DMS 273 treated with DMSO at 0.1 percent for 48 hours (cell line): ENCODE results near the gene WNK2.

ENCODE experiments used
- DNase-seq: peaks from one replicate; lab custom pipeline; 2025; lab: John Stamatoyannopoulos, UW

Gene WNK2

DNA sequence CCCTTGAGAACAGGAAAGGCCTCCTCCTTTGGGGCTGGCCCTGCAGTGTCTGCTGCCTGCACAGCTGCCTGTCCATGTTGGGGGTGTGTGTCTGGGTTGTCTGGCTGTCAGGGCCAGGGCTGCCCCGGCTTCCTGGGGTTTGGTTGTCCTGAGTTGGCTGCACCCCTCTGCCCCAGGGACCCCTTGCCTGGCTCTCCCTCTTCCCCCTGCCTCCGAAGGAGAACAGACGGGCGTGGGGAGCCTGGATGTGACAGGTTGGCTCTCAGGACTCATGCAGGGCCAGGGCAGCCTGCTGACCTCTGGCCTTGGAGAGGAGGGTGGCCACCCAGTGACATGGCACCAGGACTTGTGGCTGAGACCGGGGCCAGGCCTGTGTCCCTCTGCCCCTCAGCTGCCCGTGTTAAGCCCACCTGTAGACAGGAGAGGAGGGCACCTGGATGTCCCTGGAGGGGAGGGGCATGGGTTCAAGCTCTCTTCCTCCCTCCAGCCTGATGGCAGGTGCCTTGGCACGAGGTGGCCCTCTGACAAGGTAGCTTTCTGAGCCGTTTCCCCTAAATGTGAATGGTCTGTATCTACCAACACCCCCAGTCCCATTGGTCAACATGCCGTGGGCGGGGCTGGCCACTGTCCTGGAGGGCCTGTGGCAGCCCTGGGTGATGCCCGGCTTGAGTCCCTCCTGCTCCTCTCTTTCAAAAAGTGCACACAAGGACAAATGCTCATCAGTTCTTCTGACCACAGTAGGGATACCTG is 34.9 kb downstream of the WNK2 start:
- DNase-seq: no peak

DNA sequence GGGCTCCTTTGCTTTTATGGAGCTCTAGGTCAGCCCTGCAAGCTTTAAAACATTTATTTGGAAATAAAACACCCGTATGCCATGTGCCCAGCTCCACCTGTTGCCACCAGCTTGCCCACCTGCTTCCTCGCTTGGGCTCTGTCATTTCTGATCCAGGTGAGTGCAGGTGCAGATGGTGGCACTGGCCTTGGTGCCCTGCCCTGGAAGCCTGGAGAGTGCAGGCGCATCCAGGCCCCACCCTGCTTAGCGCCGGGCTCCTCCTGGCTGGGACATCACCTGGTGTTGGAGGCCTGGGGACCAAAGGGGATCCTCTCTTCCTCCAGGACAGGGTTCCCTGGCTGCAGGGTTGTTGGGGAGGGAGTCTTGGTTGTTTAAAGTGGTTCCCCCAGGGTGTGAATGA is 35.8 kb downstream of the WNK2 start:
- DNase-seq: no peak

DNA sequence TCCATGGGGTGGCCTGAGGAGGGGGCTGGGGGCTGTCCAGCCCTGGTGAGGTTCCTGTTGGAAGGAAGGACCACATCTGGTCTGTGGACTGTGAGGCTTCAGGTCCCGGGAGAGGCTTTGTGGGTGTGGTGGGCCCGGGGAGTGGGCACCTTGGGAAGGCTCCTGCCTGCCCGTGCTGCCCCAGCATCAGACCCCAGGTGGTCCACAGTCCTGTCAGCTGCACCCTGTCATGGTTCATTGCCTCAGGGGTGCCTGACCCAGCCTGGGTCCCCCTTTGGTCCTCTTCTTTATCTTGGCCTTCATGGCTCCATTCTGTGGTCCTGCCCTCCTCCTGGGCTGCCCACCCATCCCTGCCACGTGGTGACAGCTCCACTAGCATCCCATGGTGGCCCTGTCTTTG is 36.7 kb downstream of the WNK2 start:
- no peak for DNase-seq

DNA sequence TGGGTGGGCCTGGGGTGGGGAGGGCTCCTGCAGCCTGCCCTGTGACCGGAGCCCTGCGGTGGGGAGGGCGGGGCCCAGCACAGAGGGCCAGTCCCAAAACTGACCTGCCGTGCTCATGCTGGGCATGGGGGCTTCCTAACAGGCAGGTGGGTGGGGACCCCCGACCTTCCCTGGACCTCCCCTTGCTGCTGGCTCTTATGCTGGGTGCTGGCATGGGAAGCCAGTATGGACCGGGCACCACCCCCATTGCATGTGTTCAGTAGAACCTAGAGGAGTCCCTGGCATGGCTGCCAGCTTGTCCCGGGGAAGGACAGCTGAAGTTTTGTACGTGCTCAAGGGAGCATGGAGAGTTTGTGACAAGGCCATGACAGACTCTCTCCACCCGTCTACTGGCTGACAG is 37.1 kb downstream of the WNK2 start:
- DNase-seq: no peak

DNA sequence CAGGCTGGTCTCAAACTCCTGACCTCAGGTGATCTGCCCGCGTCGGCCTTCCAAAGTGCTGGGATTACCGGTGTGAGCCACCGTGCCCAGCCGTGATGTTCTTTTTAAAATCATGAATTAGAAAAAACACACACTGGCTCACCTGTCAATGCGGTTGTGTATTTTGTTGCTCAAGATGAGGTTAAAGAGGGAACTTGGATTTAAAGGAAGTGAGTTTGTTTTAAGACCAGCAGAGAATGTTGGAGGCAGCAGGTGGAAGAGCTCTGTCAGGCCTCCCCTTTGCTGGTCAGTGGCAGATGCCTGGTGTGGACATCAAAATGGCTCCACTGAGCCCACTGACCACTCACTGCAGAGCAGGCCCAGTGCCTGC is 38.9 kb downstream of the WNK2 start:
- no peak for DNase-seq

DNA sequence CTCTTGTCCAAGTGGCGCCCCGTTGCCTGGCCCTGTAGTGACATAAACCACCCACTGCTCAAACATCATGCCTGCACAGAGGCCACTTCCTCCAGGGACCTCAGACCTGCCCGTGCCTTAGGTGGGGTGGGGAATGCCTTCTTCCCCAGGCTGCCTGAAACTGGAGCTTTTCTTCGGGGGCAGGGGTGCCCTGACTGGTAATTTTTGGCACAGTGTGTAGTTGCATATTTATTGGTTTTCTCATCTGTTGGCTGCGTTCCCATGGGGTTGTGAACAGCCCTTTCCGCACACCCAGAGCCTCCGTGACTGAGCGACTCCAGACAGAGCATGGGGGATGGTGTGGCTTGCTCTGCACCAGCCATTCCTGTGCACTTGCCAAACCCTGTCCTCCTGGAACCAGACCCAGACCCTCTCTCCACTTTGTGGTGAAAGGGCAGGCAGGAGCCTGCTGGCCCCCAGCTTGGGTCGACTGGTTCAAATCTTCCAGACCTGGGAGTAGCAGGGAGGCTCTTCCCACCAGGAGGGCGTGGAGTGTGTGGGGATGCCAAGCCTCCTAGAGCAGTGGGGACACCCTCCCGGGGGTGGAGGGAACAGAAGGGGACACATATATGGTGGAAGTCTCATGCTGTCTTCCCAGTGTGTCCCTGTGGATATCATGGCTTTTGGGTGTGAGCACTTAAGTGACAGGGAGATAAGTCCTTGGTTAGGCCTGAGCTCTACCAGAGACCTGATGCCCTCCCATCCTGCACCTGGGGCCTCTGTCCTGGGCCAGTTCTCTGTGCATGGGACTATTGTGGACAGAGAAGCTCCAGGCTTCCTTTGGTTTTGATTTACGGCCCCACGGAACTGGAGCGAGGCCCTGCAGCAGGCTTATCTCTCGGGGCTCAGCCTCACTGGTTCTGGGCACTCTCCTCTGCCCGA is 39.6 kb downstream of the WNK2 start:
- DNase-seq: peak; percentile 24

DNA sequence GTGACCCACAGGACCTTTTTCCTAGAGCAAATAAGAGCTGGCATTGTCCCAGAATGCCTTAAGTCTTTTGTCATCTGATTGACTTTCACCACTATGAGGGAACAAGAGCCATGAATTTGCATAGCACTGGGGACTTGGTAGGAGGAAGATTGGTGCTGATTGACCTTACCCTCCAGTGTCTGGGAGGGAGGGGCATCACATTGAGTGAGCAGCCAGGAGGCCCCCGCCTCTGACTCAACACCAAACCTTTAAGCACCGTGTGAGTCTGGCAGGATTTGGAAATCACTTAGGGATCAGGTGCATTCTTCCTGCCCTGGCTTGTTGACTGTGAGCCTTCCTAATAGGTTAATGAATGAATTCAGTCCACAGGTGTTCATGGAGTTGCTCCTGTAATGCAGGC is 40.7 kb downstream of the WNK2 start:
- DNase-seq: no peak

DNA sequence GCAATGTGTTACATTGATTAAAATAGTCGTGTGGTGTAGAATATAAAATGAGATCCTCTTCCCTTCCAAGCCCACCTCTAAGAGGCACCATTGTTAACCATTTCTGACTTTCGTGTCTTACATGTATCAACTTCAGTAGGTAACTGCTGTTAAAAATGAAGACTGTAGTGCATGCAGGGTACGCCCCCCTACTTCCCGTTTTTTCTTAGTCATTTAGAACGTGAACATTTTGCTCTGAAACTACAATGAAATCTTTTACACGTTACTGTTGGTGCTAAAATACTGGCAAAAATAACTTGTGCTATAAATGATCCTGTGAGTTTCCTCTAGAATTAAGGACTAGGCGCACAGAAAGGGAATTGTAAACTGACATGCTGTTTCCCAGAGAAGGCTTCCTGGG is 41.5 kb downstream of the WNK2 start:
- no peak for DNase-seq

DNA sequence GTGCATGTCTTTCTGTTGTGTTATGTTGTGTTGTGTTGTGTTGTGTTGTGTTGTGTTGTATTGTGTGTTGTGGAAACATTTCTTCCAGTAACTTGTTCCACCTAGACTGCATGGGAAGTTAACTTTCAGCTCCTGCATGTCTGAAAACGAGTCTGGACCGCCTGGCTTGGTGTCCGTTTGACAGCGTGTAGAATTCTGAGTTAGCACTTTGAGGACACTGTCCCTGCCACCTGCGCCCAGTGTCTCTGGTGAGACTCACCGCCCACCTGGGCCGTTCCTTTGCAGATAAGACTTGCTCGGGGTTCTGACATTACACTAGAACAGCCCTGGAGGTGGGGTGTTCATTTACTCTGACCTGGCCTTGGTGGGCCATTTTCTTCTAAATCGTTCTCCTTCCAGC is 42.0 kb downstream of the WNK2 start:
- DNase-seq: no peak

DNA sequence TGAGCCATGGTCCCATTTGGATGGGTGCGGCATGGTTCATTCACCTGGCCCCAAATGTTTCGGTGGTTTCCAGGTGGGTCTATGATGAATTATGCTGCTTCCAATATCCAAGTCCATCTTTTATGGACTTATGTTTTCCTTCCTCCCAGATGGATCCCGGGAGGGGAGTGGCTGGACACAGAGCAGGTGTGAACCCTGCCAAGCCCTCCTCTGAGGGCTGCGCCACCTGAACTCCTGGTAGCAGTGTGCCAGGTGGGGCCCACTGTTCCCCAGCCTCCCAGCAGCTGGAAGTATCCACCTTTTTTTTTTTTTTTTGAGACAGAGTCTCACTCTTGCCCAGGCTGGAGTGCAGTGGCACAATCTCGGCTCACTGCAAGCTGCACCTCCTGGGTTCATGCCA is 42.9 kb downstream of the WNK2 start:
- no peak for DNase-seq

DNA sequence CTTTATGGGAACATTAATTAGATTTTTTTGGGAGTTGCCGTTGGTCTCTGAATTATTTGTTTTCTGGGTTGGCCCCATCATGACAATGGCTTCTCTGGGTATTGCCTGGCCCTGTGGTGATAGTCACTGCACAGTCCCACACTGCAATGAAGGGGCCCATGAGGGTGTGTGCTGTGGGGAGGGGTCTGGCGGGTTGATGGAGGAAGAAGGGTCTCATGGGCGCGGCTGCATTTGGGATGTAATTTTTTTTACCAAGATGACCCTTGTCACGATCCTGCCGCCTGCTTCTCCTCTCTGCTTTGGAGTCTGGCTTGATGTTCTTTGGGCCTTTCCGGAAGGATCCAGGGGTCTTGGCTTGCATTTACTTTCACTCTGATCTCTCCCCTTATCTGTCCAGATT is 44.1 kb downstream of the WNK2 start:
- no peak for DNase-seq

DNA sequence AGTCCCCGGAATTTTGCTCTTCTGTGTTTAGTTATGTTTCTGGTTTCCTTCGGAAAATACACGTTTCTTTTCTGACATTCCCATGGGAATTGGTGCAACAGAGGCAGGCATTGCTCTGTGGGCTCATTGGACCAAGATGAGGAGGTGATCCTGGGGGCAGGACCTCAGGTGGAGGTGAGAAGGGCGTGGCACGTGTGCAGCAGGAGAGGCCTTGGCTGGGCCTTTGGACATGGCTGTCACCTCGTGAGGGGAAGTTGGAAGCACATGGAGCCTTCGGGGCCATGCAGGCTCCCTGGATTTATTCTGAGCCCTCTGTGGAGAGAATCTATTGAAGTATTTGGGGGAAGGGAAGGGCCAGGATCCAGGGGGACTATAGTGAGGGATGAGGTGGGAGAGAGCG is 44.5 kb downstream of the WNK2 start:
- no peak for DNase-seq

DNA sequence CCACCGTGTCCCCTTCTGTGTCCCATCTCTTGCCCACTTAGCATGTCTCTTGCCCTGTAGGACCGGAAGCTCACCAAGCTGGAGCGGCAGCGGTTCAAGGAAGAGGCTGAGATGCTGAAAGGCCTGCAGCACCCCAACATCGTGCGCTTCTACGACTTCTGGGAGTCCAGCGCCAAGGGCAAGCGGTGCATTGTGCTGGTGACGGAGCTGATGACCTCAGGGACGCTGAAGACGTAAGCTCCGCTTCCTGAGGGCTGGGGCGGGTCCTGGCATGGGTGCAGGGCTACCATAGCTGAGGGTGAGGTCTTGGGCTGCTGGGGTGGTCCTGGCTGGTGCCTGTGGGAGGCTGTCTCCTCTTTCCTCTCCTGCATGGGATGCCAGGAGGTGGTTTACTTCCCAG is 45.7 kb downstream of the WNK2 start:
- DNase-seq: no peak

DNA sequence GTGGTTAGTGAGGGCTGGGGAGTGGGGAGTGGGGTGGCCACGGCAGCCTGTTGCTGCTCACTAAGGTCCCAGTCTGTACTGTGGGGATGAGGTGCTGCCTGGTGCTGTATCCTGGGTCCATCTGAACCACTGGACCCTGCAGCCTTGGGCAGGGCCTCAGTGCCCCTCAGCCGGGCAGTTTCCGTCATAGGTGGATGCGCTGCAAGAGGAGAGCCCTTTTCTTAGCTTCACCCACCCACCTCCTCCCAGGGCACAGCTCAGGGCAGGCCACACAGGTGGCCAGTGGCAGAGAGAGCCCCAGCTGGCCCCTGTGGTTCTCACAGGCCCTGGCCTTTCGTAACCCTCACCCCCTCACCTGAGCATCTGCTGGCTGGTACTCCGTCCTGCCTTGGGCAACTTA is 46.2 kb downstream of the WNK2 start:
- no peak for DNase-seq

DNA sequence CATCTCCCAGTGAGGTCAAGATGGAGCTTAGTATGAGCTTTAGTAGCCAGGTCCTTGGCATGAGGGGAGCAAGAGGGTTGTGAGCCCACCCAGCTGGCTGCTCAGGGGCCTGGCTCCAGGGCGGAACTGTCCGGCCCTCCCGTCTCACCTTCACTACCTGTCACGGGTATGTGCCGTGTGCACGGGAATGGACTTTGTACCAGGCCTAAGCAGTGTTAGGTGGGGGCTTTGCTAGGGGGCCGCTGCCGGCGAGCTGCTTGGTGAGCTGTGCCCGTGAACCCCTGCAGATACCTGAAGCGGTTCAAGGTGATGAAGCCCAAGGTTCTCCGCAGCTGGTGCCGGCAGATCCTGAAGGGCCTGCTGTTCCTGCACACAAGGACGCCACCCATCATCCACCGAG is 46.7 kb downstream of the WNK2 start:
- no peak for DNase-seq

DNA sequence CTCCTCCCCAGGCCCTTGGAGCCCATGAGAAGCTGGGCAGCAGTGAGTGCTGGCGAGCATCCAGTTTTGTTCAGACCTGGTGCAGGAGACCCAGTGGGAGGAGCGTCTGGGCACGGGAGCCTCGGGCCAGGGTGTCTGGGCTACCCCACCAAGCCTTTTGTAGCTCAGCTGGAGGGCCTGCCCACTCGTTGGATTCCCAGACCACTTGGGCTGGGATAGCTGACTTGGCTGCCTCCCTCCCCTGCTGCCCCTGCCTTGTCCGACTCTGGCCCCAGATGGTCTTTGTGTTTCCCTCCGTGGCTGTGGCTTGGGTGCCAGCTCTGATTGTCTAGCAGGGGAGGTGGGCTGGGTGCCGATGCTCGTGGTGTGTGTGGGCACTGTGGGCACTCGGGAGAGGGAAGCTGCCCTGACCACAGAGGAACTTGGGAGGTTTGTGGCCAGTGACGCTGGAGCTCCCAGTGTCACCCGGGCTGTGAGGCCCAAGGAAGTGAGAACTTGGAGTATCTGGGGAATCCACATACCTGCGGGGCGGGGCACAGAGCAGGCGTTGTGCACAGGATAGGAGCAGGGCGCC is 47.3 kb downstream of the WNK2 start:
- no peak for DNase-seq

DNA sequence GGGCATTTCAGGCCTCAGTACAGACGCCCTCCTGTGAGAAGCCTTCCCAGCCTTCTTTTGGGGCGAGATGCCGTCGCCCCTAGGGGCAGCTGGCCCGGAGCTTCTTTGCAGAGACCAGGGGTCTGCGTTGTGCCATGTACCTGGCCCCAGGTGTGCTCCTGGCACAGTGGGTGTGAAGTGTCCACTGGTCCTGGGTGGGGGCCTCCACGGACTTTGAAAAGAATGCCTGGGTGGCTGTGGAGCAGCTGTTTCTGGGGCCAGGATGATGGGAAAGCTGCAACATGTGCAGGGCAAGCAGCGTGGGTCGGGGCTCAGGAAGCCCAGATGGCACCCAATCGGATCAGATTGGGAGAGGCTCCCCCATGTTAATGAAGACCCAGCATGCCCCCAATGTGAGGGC is 47.8 kb downstream of the WNK2 start:
- no peak for DNase-seq

DNA sequence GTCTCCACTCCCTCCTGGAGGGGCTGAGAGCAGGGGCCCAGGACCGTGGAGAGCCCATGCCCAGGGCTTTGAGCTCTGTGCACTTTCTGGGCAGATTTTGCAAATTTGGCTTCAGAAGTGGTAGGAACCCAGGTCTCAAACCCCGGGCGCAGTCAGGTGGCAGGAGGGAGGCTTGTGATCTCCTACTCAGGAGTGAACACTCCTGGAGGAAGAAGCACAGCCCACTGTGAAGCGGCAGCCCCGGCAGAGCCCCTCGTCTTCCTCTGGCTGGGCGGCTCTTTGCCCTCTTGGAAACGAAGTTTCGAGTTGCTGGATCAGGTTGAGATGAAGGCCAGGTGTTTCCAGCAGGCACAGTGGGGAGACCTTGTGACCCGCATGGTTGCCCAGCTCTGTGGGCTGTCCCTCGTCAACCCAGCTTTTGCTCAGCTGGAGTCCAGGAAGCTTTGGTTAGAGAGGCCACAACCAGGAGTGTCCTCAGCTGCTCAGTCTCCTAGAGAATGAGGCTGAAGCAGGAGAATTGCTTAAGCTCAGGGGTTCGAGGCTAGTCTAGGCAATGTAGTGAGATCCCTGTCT is 48.5 kb downstream of the WNK2 start:
- DNase-seq: no peak

DNA sequence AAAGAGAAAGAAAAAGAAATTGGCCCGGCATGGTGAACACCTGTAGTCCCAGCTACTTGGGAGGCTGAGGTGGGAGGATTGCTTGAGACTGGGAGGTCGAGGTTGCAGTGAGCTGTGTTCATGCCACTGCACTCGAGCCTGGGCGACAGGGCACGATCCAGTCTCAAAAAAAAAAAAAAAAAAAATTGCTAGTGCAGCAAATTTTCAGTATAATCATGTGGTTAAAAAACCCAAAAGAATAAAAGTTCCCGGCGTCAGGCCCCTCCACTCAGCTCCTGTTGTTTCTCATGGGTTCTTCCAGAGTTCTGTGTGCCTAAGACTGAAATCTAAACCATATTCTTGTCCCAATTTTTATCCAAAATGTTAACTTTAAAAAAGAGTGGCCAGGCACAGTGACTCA is 49.1 kb downstream of the WNK2 start:
- DNase-seq: no peak

DNA sequence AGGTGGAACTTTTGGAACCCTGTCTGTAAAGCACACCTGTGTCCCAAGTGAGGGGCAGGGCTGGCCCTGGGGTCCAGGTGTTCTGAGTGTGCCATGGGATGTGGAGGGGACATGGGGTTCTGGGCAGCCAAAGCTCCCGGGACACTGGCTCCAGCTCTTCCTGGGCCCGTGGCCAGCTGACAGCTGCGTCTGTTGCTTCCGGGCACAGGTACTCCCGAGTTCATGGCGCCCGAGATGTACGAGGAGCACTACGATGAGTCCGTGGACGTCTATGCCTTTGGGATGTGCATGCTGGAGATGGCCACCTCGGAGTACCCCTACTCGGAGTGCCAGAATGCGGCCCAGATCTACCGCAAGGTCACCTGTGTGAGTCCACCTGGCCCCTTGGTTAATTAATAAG is 50.7 kb downstream of the WNK2 start:
- DNase-seq: no peak

DNA sequence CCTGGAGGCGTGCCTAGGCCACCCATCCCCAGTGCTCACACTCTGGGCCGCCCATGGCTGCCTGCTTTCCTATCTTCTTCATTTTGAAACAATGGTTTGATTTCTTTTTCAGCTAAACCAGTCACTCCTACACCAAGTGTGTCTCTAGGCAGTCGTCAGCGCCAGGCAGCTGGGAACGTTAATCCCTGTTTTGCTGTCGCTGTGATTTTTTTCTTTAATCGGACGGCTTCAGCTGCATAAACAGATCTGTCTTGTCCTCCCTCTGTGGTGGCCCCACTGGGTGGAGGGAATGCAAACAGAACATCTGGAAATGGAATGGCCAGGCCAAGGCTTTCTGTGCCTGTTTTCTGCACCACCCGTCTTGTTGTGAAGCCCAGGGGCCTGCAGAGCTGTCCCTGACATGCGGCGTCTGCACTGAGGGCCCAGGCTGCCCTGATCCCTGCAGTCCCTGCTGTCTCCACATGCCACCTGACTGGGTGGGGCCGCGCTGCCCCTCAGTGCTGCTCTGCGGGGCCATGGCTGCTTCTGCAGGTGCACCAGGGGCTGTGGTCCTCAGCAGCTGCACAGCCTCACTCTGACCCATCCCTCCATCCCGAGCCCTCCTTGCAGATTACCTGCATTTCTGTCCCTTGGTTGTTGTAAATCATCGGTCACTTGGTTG is 51.5 kb downstream of the WNK2 start:
- DNase-seq: no peak

DNA sequence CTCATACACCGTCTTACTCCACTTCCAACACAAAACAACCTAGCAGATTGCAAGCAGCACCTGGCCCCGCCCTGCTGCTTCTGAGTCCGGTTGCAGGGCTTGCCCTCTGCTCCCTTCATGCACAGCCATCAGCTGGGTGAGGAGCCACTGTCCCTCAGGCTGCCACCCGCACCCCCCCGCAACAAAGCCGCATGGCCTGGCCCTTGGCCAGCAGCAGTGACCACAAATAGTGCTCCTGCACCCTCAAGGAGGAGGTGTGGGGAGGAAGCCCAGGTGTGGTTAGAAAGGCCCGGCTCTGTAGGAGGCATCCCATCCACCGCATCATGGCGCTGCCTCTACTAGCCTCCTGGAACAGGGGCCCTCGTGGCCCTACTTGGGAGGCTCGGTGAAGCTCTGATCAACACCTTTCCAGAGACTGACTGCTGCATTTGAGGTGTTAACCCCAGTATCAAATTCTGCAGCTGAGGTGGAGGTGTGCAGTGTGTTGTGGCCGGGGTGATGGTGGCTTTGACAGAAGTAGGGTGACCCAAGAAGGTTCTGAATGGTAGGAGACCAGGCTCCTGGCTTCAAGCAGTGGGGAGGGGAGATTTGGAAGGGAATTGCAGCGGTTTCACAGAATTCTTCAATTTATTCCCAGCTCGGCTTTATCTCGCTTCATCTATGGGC is 52.7 kb downstream of the WNK2 start:
- no peak for DNase-seq
